ENCODE measurements around the gene RNF207. TPM values are rescaled to one million over a fixed set of nuclear protein-coding genes. Genes with fewer than 3 reads are reported as not detected.

Gene RNF207
- total and polyA plus RNA-seq, 4 donors = 8.0 to 14.4 (median 12.3) TPM

DNA sequence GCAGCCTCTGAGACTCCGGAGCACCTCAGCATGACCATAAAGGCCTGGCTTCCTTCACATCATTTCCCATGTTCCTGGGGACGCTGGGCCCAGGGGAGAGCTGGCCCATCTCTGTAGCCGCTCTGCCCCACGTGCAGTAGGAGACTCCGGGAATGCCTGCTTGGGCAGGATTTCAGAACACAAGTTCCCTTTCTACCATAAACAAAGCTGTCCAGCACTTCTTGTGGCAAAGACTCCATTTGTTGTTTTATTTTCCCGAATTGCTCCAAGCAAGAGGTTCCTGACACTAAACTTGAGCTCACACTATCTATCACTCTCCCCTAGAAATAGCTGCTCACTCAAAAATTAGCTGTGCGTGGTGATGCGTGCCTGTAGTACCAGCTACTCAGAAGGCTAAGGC lies 47.7 kb upstream of the RNF207 start:
- no peak overlapping the region for H3K9ac ChIP-seq (ENCODE audit: insufficient read depth in 1 of 2, low read length in 2 of 2)
- H3K36me3 ChIP-seq (ENCODE audit: control insufficient read depth in 4 of 4, insufficient read depth in 4 of 4, low read length in 4 of 4) = no peaks in the 10 kb centered on the region
- no peaks in the 10 kb centered on the region for H3K27me3 ChIP-seq (ENCODE audit: control insufficient read depth in 3 of 3, insufficient read depth in 3 of 3, low read length in 2 of 3)
- no peaks in the 10 kb centered on the region for H3K9me3 ChIP-seq (ENCODE audit: control insufficient read depth in 4 of 4, insufficient read depth in 3 of 4, low read length in 3 of 4)
- 72 to 90% methylated on average over 8 of the region's 8 CpGs for WGBS, 2 donors
- no peak overlapping the region for H3K27ac ChIP-seq (ENCODE audit: low read depth in 1 of 2, low read length in 1 of 2)
- H3K4me3 ChIP-seq = no peak overlapping the region
- no peak for ATAC-seq (ENCODE audit: insufficient read depth, low FRiP score)
- no peak for DNase-seq
- TF ChIP-seq CTCF (IDR thresholded peaks at IDR 0.05; ENCODE audit: control extremely low read depth, extremely low read depth) = no peak
- no peaks in the 10 kb centered on the region for H3K4me1 ChIP-seq (ENCODE audit: control insufficient read depth in 5 of 5, insufficient read depth in 5 of 5, low read length in 5 of 5)

GRCh38 chr1:6162341-6162740 lies 43.6 kb upstream of the RNF207 start:
- no peak overlapping the region for H3K27ac ChIP-seq (ENCODE audit: low read depth in 1 of 2, low read length in 1 of 2)
- WGBS, 2 donors = 79 to 85% methylated on average over 7 of the region's 7 CpGs
- ATAC-seq (ENCODE audit: insufficient read depth, low FRiP score) = no peak

GRCh38 chr1:6162773-6163172 lies 43.1 kb upstream of the RNF207 start:
- Histone ChIP-seq H3K4me1 (ENCODE audit: control insufficient read depth in 5 of 5, insufficient read depth in 5 of 5, low read length in 5 of 5) (no peaks in the 10 kb centered on the region), H3K27ac (ENCODE audit: low read depth in 1 of 2, low read length in 1 of 2) (no peak overlapping the region), H3K9me3 (ENCODE audit: control insufficient read depth in 4 of 4, insufficient read depth in 3 of 4, low read length in 3 of 4) (peaks cover 0 to 1% (median 0%) of the 10 kb centered on the region in 4 donors), H3K27me3 (ENCODE audit: control insufficient read depth in 3 of 3, insufficient read depth in 3 of 3, low read length in 2 of 3) (peaks cover 0 to 7% (median 5%) of the 10 kb centered on the region in 3 donors), H3K9ac (ENCODE audit: insufficient read depth in 1 of 2, low read length in 2 of 2) (no peak overlapping the region), H3K4me3 (no peak overlapping the region), H3K36me3 (ENCODE audit: control insufficient read depth in 4 of 4, insufficient read depth in 4 of 4, low read length in 4 of 4) (no peaks in the 10 kb centered on the region)
- TF ChIP-seq CTCF (IDR thresholded peaks at IDR 0.05; ENCODE audit: control extremely low read depth, extremely low read depth) = no peak
- no peak for DNase-seq
- WGBS, 2 donors = 58 to 80% methylated on average over 9 to 13 of the region's 13 CpGs
- ATAC-seq (ENCODE audit: insufficient read depth, low FRiP score) = no peak

More at GRCh38 chr1:6162341-6162740, 43.6 kb upstream of the RNF207 start:
- Histone ChIP-seq H3K9ac (ENCODE audit: insufficient read depth in 1 of 2, low read length in 2 of 2) (no peak overlapping the region), H3K27me3 (ENCODE audit: control insufficient read depth in 3 of 3, insufficient read depth in 3 of 3, low read length in 2 of 3) (peaks cover 0 to 5% (median 5%) of the 10 kb centered on the region in 3 donors), H3K4me3 (no peak overlapping the region), H3K36me3 (ENCODE audit: control insufficient read depth in 4 of 4, insufficient read depth in 4 of 4, low read length in 4 of 4) (no peaks in the 10 kb centered on the region), H3K4me1 (ENCODE audit: control insufficient read depth in 5 of 5, insufficient read depth in 5 of 5, low read length in 5 of 5) (no peaks in the 10 kb centered on the region), H3K9me3 (ENCODE audit: control insufficient read depth in 4 of 4, insufficient read depth in 3 of 4, low read length in 3 of 4) (no peaks in the 10 kb centered on the region)
- no peak for DNase-seq
- TF ChIP-seq CTCF (IDR thresholded peaks at IDR 0.05; ENCODE audit: control extremely low read depth, extremely low read depth) = no peak
